GM12801 (cell line): ENCODE measurements around the gene NXNL1.

Experiments
- TF ChIP-seq, protein P1 (sequence below): IDR thresholded peaks from one replicate; pipeline ENCODE4 v1.5.1; 2011; ENCODE audit warnings: control low read depth; ENCODE audit not compliant: insufficient read length; ENCODE audit errors: extremely low read depth

The NXNL1 gene

GRCh38 chr19:17469481-17470067 lies 8.8 kb upstream of the NXNL1 start:
- TF ChIP-seq, protein P1, sequence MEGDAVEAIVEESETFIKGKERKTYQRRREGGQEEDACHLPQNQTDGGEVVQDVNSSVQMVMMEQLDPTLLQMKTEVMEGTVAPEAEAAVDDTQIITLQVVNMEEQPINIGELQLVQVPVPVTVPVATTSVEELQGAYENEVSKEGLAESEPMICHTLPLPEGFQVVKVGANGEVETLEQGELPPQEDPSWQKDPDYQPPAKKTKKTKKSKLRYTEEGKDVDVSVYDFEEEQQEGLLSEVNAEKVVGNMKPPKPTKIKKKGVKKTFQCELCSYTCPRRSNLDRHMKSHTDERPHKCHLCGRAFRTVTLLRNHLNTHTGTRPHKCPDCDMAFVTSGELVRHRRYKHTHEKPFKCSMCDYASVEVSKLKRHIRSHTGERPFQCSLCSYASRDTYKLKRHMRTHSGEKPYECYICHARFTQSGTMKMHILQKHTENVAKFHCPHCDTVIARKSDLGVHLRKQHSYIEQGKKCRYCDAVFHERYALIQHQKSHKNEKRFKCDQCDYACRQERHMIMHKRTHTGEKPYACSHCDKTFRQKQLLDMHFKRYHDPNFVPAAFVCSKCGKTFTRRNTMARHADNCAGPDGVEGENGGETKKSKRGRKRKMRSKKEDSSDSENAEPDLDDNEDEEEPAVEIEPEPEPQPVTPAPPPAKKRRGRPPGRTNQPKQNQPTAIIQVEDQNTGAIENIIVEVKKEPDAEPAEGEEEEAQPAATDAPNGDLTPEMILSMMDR = no peak

GRCh38 chr19:17469092-17469480 lies 8.4 kb upstream of the NXNL1 start:
- TF ChIP-seq, protein P1 = no peak

GRCh38 chr19:17468302-17469091 lies 7.8 kb upstream of the NXNL1 start:
- TF ChIP-seq, protein P1 = no peak

DNA sequence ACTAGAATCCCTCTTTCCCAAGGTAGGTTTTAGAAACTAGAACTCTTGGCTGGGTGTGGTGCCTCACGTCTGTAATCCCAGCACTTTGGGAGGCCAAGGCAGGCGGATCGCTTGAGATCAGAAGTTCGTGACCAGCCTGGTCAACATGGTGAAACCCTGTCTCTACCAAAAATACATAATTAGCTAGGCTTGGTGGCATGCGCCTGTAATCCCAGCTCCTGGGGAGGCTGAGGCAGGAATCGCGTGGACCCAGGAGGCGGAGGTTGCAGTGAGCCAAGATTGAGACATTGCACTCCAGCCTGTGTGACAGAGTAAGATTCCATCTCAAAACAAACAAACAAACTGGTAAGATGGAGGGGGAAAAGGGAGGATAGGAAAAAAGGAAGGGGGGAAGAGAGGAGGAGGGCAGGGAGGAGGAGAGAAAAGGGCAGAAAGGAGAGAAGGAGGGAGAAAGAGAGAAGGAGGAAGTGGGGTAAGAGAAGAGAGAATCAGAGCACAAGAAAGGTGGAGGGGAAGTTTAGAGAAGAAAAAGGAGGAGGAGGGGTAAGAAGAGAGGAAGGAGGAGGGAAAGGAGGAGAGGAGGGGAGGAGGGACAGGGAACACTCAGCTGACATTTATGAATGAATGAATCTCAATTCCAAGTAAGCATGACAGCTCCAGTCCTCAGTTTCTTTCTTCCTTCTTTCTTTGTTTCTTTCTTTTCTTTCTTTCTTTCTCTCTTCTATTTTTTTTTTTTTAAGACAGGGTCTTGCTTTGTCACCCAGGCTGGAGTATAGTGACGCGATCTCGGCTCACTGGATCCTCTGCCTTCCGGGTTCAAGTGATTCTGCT lies 7.0 kb upstream of the NXNL1 start:
- TF ChIP-seq, protein P1 = no peak

GRCh38 chr19:17466487-17466850 lies 5.7 kb upstream of the NXNL1 start:
- TF ChIP-seq, protein P1 = no peak

DNA sequence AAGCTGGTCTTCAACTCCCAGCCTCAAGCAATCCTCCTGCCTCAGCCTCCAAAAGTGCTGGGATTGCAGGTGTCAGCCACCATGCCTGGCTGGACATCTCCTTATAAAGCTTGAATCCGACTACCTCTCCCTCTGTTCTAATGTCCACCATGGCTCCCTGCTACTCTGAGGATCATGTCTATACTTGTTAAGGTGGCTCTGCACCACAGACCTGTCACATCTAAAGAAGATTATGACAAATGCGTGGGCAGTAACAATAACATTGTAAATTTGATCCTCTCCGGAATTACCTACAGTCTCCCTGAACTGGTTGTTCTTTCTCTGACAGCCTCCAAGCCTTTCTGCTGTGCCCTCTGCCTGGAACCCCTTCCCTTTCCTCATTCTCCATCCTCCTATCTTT lies 1.8 kb downstream of the NXNL1 start:
- TF ChIP-seq, protein P1 = no peak

- TF ChIP-seq, protein P1 = no peak
Observed at GRCh38 chr19:17457616-17458015, 3.1 kb downstream of the NXNL1 start.
